HG03558 (cell line): ENCODE data around the gene NOX1.

Source experiments
- ATAC-seq: cut with Tn5 transposase; IDR thresholded peaks from one replicate; pipeline ENCODE4 v1.9.1; 2021; ENCODE audit warnings: moderate number of reproducible peaks; ENCODE audit not compliant: unreplicated experiment; ENCODE audit errors: extremely low read depth

Gene NOX1

GRCh38 chrX:100874325-100874724, at the start of gene NOX1:
Gene NOX1 (minus strand): TSS chrX:100874359. CDS start chrX:100874139, 220 bp downstream.
- ATAC-seq = no peak

- no peak for ATAC-seq
These were observed 41.4 kb upstream of the NOX1 start for GRCh38 chrX:100915562-100915961.

- ATAC-seq = no peak
These were observed 39.0 kb upstream of the NOX1 start for GRCh38 chrX:100913111-100913510.

GRCh38 chrX:100911731-100912130, 37.6 kb upstream of the NOX1 start:
- no peak for ATAC-seq

- ATAC-seq = no peak
These were observed 31.5 kb upstream of the NOX1 start for GRCh38 chrX:100905620-100906019.

DNA sequence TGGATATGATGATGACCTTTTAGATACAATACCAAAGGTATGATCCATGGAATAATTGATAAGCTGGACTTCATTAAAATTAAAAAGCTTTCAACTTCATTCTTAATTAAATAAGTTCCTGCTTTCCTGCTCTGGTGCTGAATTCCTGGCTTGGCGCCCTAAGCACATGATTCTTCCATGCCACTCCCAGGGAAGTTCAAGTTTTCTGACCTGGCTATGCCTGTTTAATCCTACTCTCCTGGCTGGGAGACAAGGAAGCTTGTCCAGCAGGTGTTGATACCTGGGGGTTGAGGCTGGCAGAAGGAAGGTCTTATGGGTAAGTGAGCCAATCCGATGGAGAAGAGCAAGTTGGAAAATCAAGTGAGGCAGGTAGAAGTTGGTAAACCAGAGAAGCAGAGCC, 30.3 kb upstream of the NOX1 start:
- no peak for ATAC-seq

GRCh38 chrX:100895365-100896075, 21.4 kb upstream of the NOX1 start:
- ATAC-seq = no peak

GRCh38 chrX:100883654-100884053, 9.5 kb upstream of the NOX1 start:
- no peak for ATAC-seq

DNA sequence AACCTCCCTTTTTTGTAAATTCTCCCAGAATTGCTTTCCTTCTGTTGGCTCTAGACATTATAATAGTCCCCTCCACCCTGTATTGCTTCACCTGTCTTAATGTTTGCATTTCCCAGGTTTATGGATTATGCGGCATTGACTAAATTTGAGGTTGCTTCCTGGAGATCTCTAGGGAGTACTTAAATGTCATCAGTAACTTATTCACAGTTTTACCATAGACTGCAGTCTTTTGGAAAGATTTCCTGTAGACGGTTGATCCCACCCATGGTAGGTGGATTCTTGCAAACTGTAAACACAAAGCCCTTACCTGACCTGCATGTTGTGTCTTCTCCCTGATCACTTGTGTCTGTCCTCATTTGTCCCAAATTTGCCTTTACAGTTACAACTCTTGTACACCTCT, 6.2 kb upstream of the NOX1 start:
- no peak for ATAC-seq

DNA sequence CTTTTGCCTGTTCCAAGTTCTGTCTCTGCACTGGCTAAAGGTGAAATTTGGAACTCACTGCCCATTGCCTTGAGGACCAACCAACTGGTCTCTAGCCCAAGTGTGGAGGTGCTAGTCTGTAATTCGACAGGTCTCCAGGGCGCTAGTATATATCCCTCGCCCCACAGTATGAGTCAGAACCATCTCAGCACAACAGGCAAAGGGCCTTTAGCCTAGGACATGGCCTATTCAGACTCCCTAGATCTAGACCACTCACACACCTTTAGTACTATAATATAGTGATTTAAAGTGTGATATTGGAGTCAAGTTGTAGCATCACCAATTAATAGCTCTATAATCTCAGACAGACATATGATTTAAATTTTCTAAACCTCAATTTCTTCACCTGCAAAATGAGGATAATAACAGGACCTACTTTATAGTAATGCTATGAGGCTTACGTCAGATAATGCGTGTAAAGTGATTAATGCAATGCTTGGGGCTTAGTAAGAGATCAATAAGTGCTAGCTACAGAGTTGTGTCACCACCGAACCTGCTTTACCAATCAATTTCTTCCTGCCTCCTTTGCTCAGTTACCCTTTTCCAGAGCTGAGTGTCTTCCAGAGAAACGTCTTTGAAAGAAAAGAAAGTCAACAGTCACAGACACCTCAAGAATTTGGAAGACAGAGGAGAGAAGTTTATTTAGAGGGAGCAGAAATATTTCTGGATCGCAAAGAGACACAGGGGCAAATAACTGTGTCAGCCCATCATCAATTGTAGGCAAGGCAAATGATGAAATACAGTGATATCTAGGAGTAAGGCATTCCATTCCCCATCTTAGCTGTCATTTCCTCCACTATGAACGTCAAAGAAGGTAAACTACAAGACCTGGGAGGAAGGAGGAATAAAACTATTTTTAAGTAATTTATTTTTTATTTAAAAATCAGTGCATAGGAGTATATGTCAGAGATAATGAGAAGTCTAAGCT, 2.3 kb downstream of the NOX1 start:
- ATAC-seq = no peak

- ATAC-seq = no peak
These were observed 3.6 kb downstream of the NOX1 start for GRCh38 chrX:100870527-100870926.

GRCh38 chrX:100868273-100868672, 5.9 kb downstream of the NOX1 start:
- ATAC-seq = no peak

DNA sequence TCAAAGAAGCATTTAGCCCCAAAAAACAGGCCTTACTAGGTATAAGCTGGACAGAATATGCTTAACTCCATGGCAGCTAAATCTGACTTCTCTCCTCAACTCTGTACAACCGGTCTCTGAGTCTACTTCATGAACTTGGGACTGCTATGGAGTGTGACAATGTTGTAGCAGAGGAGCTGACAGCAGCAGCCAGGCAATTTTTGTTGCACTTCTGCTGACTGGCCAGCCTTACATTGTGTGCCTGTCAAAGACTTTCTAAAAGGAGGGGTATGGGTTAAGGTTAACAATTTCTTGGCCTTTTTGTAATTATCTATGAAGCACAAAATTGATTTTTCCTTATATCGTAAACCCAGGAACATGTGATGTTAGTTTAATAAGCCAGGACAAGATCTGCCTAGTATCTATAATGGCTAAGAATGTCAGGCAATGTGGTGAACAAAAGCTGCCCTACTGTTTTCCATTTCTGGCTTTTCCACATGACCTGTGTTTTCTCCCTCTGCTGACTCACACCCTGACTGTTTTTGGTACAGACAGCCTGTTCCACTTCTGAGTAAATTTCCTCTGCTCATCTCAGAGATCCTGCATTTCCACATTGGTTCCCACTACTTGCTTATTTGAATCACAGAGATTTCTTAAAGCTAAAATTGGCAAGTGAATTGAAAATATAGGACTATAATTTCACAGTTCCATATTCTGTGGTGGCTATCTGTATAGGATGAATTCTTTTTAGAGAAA, 9.3 kb downstream of the NOX1 start:
- no peak for ATAC-seq

DNA sequence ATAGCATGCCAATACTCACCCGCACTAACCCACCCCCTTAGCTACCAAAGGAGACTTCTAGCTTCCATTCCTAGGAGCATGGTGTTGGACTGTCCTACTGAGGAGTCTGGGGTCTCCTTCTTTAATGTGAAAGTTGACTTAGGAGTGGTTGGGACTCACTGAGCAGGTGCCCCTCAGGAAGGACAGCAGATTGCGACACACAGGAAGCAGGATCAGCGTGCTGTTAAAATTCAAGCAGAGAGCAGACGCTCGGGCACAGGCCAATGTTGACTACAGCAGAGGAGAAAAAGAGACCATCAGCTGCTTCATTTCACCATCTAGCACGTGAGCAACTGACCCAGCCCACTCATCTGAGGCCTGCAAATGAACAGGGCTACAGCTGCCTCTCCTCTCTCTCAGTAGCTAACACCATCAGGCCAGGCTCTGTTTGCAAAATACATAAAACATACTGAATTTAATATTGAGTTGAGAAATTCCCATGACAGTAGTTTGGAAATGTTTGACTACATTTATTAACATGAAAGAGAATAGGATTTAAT, 10.8 kb downstream of the NOX1 start:
- ATAC-seq = no peak

DNA sequence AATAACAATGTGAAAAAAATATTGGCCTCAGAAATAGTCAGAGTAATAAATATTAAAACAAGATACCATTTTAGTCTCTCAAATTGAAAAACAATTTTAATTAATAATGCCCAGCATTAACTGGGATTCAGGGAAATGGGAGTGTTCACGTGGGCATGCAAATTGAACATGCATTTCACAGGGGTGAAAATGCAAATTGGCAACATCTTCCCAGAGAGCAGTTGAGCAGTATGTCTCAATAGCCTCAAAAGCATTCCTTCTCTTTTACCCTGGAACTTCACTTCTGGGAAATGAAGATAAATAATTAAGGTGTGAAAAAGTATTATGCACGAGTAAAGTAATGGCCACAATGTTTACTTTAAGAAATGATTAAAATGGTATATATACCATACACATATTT, 21.3 kb downstream of the NOX1 start:
- ATAC-seq = no peak

GRCh38 chrX:100850317-100850716, 23.8 kb downstream of the NOX1 start:
- no peak for ATAC-seq

DNA sequence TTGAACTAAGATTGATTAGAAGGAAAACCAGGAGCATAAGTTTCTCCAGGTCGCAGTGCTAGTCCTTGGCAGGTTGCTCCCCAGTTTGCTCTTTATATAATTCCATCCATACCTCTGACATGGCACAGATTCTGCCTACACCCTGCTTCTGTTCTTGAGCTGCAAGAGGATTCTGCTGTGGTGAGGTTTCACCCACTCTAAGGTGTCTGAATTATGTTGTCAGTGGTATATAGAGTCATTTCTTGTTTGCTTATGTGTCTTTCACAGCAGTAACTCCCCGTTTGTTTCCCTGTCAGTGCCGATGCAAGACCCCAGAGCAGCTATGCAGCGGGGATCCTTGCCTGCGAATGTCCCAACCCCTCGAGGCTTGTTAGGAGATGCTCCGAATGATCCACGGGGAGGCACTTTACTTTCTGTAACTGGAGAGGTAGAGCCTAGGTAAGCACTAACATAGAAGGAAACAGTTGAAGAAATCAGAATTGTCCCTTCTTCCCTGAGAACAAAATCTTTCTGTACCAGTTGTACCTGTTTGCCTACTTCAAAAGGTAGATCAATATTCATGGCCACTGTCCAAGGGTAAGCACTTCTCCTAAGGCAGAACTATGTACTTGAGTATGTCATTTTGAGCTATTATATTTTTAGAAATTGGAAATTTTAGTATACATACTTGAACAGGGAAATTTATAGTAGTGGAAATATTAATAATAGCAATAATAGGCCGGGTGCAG, 42.8 kb downstream of the NOX1 start:
- ATAC-seq = no peak

GRCh38 chrX:100830547-100830946, 43.6 kb downstream of the NOX1 start:
- ATAC-seq = no peak

DNA sequence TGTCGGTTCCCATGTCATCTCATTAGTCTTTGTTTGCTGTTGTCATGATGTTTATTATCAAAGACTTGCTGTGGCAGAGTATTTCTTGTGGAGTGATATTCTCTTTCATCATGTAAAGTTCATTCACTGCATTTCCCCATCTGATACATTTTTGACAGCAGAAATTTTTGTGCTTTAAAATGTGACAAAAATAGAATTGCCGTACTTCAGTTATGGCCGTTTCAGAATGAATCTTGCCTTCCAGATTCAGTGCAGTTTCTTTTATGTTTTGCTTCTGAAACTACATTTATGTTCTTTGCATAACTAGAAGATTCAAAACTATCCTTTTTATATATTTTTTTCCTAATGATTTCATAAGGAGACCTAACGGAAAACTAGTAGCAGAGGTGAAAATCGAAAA, 44.0 kb downstream of the NOX1 start:
- no peak for ATAC-seq

DNA sequence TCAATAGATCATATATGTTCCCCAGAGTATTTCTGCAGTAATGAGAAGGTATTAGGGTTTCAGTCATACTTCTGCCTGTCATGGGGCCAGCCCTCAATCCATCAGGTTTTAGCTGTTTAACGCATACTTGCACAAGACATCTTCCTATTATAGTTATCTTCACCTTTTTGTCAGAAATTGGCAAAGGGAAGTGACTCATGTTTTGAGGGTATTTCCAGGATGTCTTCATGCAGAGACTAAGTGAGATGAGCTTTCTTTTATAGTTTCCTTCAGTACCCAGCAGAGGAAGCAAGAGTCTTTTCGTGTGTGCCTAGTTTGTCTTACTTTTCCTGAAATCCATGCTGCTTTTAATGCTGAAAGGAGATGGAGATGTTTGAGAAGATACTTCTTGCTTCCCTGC, 44.4 kb downstream of the NOX1 start:
- peak; percentile 69 for ATAC-seq
